NT2/D1 (cell line): ENCODE data around the gene SNTA1.
"Not testable (repeated sequence)": the region's sequence is repeated elsewhere in the genome, so short reads cannot be mapped to it uniquely, and the experiment has no call there.

ENCODE experiments used
- DNase-seq: peaks from one replicate; pipeline ENCODE4 v3.0.0-alpha.2; 2011; ENCODE audit warnings: low read depth, low spot score
- H3K27me3 ChIP-seq: 2 replicates; pipeline ENCODE4 v1.6.0; 2011; ENCODE audit warnings: mild to moderate bottlenecking; ENCODE audit not compliant: insufficient read length, insufficient read depth
- H3K36me3 ChIP-seq: 2 replicates; pipeline ENCODE4 v1.6.1; 2011; ENCODE audit warnings: mild to moderate bottlenecking, low read length, mixed read lengths; ENCODE audit not compliant: insufficient read depth, insufficient read length
- H3K4me1 ChIP-seq: 2 replicates; pipeline ENCODE4 v1.5.1; 2011; ENCODE audit not compliant: insufficient read depth, insufficient read length
- H3K4me3 ChIP-seq: 2 replicates; pipeline ENCODE4 v1.5.1; 2011; ENCODE audit warnings: low read depth; ENCODE audit not compliant: insufficient read length
- H3K9ac ChIP-seq: 2 replicates; pipeline ENCODE4 v1.6.0; 2011; ENCODE audit warnings: low read depth; ENCODE audit not compliant: insufficient read length
- H3K9me3 ChIP-seq: 2 replicates; pipeline ENCODE4 v1.5.1; 2011; ENCODE audit warnings: mild to moderate bottlenecking, low read length; ENCODE audit not compliant: insufficient read depth
- SUZ12 ChIP-seq: IDR thresholded peaks from 2 replicates; pipeline ENCODE4 v1.6.1; 2011; ENCODE audit not compliant: insufficient read length, insufficient read depth; ENCODE audit errors: extremely low read depth
- YY1 ChIP-seq: IDR thresholded peaks from 2 replicates; pipeline ENCODE4 v1.6.1; 2011; ENCODE audit not compliant: insufficient read length, insufficient read depth
- ZNF274 ChIP-seq: IDR thresholded peaks from 2 replicates; pipeline ENCODE4 v1.6.1; 2011; ENCODE audit warnings: mild to moderate bottlenecking, low read depth, low read length

SNTA1 gene

DNA sequence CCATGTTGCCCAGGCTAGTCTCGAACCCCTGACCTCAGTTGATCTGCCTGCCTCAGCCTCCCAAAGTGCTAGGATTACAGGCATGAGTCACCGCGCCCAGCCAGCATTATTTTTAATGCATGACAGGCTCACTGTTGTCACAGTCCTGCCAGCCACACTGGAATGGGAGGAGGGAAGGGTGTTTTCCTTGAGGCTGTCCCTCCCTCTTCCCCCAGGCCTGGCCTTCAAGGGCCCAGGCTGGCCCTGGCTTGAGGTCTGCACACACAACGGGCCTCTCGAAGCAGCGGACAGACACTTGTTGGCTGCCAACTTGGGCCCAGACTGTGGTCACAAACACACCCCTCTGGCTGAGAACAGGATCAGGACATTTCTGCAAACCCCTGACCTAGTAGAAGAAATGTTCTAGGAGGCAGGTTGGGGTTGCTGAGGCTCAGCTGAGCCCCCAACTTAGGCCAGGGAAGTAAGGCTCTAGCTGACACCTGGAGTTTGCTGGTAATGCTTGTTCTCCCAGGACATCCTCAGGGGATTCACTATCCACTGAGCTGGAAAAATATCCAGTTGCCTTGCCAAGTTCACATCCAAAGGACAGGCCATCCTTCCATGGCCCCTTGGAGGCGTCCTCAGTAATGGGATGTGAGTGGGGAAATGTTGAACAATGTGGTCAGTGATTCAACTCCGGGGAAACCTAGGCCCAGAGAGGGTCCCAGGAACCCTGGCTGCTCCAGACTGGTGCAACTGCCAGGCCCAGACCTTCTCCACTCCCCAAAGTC is 9.9 kb downstream of the SNTA1 start:
- H3K27me3 ChIP-seq, result no peaks in the 10 kb centered on the region
- no peak overlapping the region for H3K4me3 ChIP-seq
- H3K4me1 ChIP-seq, result peaks cover 3% of the 10 kb centered on the region
- no peak overlapping the region for H3K9ac ChIP-seq
- no peaks in the 10 kb centered on the region for H3K36me3 ChIP-seq
- TF ChIP-seq SUZ12, result no peak
- no peak for TF ChIP-seq YY1
- TF ChIP-seq ZNF274, result no peak
- no peaks in the 10 kb centered on the region for H3K9me3 ChIP-seq
- DNase-seq, result no peak

DNA sequence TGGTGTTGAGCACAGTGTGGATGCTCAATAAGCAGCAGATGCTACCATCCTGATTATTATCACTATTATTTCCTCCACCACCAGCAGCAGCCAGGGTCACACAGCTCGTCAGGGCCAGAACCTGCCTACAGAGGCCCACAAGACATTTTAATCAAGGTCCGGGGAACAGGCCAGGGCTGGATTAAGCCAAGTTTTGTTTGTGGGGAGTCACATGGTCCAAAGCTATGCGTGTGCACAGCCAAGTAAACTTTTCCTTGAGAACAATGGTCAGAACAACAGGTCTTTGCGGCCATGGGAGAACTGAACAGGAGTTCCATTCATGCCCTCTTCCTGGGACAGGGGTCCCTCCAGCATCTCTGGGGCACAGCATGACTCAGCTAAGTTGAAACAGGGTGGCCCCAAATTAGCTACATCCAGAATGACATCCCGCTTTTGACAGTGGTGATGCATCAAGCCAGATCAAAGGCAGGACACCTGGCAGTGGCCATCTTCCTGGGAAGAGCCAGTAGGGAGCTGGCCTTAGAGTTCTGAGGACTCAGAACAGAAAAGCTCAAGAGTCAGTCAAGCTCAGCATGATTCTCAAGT is 11.7 kb downstream of the SNTA1 start:
- no peak for TF ChIP-seq SUZ12
- DNase-seq, result no peak
- no peaks in the 10 kb centered on the region for H3K36me3 ChIP-seq
- H3K4me1 ChIP-seq, result no peaks in the 10 kb centered on the region
- no peak overlapping the region for H3K9ac ChIP-seq
- no peaks in the 10 kb centered on the region for H3K9me3 ChIP-seq
- no peaks in the 10 kb centered on the region for H3K27me3 ChIP-seq
- H3K4me3 ChIP-seq, result no peak overlapping the region

DNA sequence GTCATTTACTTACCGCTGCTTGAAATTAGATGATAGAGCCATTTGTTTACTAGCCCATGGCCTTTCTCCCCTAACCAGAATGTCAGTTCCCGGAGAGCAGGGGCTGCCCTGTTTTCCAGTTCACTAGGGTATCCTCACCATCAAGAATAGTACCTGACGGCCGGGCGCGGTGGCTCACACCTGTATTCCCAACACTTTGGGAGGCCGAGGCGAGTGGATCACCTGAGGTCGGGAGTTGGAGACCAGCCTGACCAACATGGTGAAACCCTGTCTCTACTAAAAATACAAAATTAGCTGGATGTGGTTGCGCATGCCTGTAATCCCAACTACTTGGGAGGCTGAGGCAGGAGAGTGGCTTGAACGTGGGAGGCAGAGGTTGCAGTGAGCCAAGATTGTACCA is 19.7 kb downstream of the SNTA1 start:
- DNase-seq, H3K4me3 ChIP-seq, H3K27me3 ChIP-seq, H3K9ac ChIP-seq, H3K9me3 ChIP-seq, H3K36me3 ChIP-seq, H3K4me1 ChIP-seq: not testable (repeated sequence)

DNA sequence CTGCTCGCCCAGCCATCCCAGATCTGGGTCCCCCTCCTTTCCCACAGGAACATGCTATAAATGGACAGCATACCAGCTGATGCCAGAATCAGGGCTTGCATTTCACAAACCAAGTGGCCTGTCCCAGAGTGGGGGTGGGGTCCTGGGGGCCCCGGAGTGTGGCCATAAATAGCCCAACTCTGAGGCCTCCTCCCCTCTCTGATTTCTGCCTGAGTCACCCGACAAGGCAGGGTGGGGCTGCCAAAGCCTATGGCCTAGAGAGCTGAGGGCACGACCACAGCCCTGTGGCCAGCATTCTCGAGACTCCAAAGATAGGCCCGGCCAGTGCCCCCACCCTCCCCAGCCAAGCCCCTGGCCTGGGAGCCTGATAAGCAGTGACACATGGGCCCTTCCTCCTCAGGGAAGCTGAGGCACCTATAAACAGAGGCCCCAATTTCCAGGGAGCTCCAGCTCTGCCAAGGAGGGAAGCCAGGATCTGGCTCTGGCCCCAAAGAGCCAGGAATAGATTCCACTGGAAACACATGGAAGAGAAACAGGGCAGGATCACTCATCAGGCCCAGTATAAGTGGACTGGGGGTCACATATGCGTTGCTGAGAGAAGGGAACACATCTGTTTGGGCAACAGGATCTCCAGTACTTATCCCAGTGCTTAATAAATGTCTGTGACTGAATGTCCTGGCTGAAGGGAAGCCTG is 20.3 kb downstream of the SNTA1 start:
- no peak overlapping the region for H3K9ac ChIP-seq

DNA sequence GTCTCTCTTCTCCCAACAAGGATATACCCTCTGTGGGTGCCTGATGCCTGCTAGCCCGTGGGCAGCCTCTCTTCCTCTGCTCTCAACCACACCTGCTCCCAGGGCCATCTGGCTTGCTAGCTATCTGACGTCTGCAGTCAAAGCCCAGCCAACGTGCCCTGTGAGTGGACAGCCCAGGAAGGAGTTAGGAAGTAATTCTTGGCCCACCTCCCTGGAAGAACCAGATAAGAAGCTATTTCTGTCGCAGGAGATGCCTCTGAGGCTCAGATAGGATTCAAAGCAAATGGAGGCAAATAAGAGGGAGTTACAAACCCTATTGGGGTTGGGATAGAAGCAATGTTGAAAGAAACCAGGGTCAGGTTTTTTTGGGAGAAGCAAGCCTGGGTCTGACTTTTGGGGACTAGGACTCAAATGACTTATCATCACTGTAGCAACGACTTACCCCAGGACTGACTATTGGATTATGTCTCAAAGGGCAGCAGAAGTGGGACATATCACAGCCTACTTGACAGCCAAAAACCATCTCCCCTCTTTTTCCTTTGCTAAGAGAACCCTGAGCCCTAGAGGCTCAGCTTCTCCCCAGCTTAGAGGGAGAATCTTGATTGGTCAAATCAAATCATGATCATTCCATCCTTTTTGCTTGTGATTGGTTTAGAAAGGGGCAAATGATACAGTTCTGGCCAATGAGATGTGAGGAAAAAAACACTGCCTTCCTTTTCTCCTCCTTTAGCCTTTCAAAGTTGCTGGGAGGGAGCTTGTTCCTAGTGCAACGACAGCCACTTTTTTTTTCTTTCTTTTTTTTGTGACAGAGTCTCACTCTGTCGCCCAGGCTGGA is 24.2 kb downstream of the SNTA1 start:
- H3K9ac ChIP-seq, result no peak overlapping the region
- no peaks in the 10 kb centered on the region for H3K4me1 ChIP-seq
- DNase-seq, result no peak
- H3K27me3 ChIP-seq, result no peaks in the 10 kb centered on the region
- H3K36me3 ChIP-seq, result no peaks in the 10 kb centered on the region
- no peaks in the 10 kb centered on the region for H3K9me3 ChIP-seq
- no peak overlapping the region for H3K4me3 ChIP-seq
- no peak for TF ChIP-seq ZNF274
- TF ChIP-seq YY1, result no peak
- TF ChIP-seq SUZ12, result no peak

More for the DNA sequence above, 20.3 kb downstream of the SNTA1 start:
- Histone ChIP-seq H3K36me3 (no peaks in the 10 kb centered on the region), H3K9me3 (no peaks in the 10 kb centered on the region), H3K27me3 (no peaks in the 10 kb centered on the region), H3K4me3 (no peak overlapping the region), H3K4me1 (no peaks in the 10 kb centered on the region)
- no peak for DNase-seq
- TF ChIP-seq SUZ12 (no peak), ZNF274 (no peak)

DNA sequence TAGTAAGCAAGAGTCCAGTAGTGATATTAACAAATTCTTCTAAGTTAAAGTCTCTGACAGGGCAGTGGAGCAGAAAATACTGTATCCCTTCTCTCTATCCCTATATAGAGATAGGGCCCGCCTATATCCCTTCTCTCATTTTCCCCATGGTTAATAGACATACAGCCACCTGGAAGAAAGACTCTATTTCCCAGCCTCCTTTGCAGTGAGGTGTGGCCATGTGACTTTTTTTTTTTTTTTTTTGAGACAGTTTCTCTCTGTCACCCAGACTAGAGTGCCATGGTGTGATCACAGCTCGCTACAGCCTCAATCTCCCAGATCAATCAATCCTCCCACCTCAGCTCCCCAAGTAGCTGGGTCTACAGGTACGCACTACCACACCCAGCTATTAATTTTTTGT is 25.5 kb downstream of the SNTA1 start:
- H3K4me3 ChIP-seq, result no peak overlapping the region
- H3K9me3 ChIP-seq, result no peaks in the 10 kb centered on the region
- no peak overlapping the region for H3K9ac ChIP-seq
- no peak for TF ChIP-seq ZNF274
- TF ChIP-seq SUZ12, result no peak
- no peak for TF ChIP-seq YY1
- H3K36me3 ChIP-seq, result no peaks in the 10 kb centered on the region
- no peaks in the 10 kb centered on the region for H3K27me3 ChIP-seq
- no peaks in the 10 kb centered on the region for H3K4me1 ChIP-seq
- no peak for DNase-seq

DNA sequence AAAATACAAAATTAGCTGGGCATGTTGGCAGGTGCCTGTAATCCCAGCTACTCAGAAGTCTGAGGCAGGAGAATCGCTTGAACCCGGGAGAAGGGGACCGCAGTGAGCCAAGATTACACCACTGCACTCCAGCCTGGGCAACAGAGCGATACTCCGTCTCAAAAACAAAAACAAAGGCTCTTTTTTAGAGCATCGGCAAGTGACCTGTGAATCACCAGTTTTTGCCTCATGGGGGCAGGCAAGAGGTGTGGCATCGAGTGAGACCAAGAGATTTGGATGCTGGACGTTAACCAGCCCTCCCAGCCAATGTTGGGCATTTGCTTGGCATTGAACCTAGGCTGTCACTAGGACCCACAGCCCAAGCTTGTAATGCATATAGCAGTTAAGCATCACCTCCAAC is 27.6 kb downstream of the SNTA1 start:
- Histone ChIP-seq H3K27me3 (no peaks in the 10 kb centered on the region), H3K9me3 (no peaks in the 10 kb centered on the region), H3K4me3 (no peak overlapping the region), H3K9ac (no peak overlapping the region), H3K4me1 (no peaks in the 10 kb centered on the region), H3K36me3 (peaks cover 4% of the 10 kb centered on the region)
- no peak for DNase-seq
- TF ChIP-seq YY1 (no peak), SUZ12 (no peak)
